Measurements from ENCODE around the gene CWH43. TPM values are rescaled to one million over a fixed set of nuclear protein-coding genes. Genes with fewer than 3 reads are reported as not detected.
"Not testable (repeated sequence)": the region's sequence is repeated elsewhere in the genome, so short reads cannot be mapped to it uniquely, and the experiment has no call there.

Gene CWH43
- total RNA-seq, result not detected
- long read RNA-seq, result 0 reads

- intact Hi-C loops (cut with DNase I), result no loop called here
- no peak for DNase-seq
- peak; percentile 27 for ATAC-seq (ENCODE audit: poor library complexity)
Observed at GRCh38 chr4:48985976-48986653, at the start of gene CWH43. TSS of gene CWH43 (plus strand) at chr4:48986275. CDS start at chr4:48986430, 155 bp downstream.

DNA sequence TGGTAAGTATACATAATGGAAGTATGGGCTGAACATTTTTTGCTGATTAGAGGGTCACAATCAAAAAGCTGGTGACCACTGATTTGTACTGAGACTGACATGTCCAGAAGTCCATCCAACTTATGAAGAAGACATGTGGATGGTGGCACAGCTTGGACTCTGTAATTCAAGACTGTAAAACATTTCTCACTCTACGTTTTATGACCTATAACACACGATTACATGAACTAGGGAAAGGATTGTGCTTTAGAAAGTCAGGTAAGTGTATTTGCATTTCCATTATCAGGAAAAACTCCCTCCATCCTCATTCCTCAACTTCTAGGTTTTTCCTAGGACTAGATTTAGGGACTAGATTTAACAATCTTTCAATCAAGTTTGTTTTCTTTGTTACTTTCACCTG is 49.0 kb upstream of the CWH43 start:
- intact Hi-C loops (cut with DNase I), result no loop called here
- ATAC-seq (ENCODE audit: poor library complexity), result no peak

GRCh38 chr4:48938831-48939230 is 47.2 kb upstream of the CWH43 start:
- no peak for ATAC-seq (ENCODE audit: poor library complexity)
- intact Hi-C loops (cut with DNase I), result no loop called here
- DNase-seq, result no peak

More for the DNA sequence above, 49.0 kb upstream of the CWH43 start:
- no peak for DNase-seq

DNA sequence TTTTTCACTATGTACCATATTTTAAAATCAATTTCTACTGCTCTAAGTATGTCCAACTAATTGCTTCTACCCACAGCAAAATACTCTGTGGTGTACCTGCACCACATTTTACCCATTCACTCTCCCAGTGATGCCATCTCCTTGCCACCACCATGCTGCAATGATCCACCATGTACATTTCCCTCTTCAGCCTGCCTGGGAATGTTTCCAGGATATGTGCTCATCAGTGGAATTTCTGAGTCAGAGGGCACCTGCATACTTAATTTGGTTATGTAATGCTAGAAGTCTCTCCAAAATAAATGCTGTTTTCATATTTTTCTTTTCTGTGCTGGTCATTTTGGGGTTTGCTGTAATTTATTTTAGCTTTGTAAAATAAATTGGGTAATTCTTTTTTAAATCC is 46.3 kb upstream of the CWH43 start:
- DNase-seq (no peak), ATAC-seq (ENCODE audit: poor library complexity) (no peak)
- intact Hi-C loops (cut with DNase I), result no loop called here

DNA sequence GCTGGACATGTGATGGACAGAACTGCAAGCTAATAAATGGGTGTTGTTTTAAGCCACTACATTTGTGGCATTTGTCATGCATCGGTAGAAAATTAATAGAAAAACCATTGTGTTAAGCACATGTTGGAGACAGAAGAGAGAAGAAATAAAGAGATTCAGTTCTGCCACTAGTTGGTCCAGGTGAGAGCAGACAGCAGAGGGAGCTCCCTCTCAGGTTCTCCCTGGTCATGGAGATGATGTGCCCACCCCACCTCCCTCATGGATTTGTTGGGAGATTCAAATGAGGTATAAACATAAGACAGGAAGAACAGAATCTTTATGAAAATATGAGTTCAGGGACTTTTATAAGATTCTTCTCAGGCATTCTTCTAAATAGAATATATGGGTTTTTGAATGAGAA is 42.7 kb upstream of the CWH43 start:
- ATAC-seq (ENCODE audit: poor library complexity) (no peak), DNase-seq (no peak)
- intact Hi-C loops (cut with DNase I), result no loop called here

- intact Hi-C loops (cut with DNase I), result no loop called here
- DNase-seq (no peak), ATAC-seq (ENCODE audit: poor library complexity) (no peak)
Observed at GRCh38 chr4:48944252-48944651, 41.8 kb upstream of the CWH43 start.

DNA sequence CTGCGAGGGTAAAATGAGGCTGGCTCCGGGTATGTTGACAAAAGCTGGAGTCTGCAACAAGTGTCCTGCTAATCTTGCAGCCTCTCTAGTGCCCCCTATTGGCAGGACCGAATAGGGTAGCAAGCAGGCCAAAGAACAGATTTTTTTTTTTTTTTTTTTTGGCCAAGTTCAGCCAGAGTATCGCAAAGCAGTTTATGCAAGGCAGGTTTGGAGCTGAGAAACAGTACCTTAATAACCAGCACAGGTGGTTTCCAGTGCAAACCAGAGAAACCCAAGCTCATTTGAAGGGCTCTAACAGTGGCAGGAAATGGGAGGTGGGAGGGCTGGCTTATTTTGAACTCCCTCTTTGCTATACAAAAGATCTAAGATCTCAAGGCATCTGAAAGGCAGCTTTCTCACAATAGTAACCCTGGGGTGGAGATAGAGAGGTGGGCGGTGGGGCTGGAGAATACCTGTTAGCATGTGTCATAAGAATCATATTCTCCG is 41.3 kb upstream of the CWH43 start:
- intact Hi-C loops (cut with DNase I), result no loop called here
- DNase-seq (no peak), ATAC-seq (ENCODE audit: poor library complexity) (no peak)

- ATAC-seq (ENCODE audit: poor library complexity), result no peak
- DNase-seq, result no peak
- intact Hi-C loops (cut with DNase I), result no loop called here
Observed at GRCh38 chr4:48945981-48946380, 40.1 kb upstream of the CWH43 start.

- no peak for ATAC-seq (ENCODE audit: poor library complexity)
- intact Hi-C loops (cut with DNase I), result no loop called here
- no peak for DNase-seq
Observed at GRCh38 chr4:48947731-48948130, 38.3 kb upstream of the CWH43 start.

- ATAC-seq (ENCODE audit: poor library complexity), result no peak
- intact Hi-C loops (cut with DNase I), result no loop called here
- DNase-seq, result no peak
Observed at GRCh38 chr4:48949086-48949485, 37.0 kb upstream of the CWH43 start.

- ATAC-seq (ENCODE audit: poor library complexity) (no peak), DNase-seq (no peak)
- intact Hi-C loops (cut with DNase I), result no loop called here
Observed at GRCh38 chr4:48949518-48950219, 36.4 kb upstream of the CWH43 start.

GRCh38 chr4:48954314-48954713 is 31.8 kb upstream of the CWH43 start:
- no peak for DNase-seq
- intact Hi-C loops (cut with DNase I), result no loop called here
- no peak for ATAC-seq (ENCODE audit: poor library complexity)

DNA sequence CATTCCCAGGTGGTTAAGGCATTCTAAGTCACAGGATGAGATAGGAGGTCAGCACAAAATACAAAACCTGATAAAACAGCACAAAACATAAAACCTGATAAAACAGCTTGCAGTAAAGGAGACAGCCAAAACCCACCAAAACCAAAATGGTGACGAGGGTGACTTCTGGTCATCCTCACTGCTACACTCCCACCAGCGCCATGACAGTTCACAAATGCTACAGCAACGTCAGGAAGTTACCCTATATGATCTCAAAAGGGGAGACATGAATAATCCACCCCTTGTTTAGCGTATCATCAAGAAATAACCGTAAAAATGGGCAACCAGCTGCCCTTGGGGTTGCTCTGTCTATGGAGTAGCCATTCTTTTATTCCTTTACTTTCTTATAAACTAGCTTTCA is 28.7 kb upstream of the CWH43 start:
- DNase-seq; intact Hi-C loops (cut with DNase I); ATAC-seq (ENCODE audit: poor library complexity): not testable (repeated sequence)

GRCh38 chr4:48958582-48958981 is 27.5 kb upstream of the CWH43 start:
- intact Hi-C loops (cut with DNase I), result no loop called here
- no peak for DNase-seq

DNA sequence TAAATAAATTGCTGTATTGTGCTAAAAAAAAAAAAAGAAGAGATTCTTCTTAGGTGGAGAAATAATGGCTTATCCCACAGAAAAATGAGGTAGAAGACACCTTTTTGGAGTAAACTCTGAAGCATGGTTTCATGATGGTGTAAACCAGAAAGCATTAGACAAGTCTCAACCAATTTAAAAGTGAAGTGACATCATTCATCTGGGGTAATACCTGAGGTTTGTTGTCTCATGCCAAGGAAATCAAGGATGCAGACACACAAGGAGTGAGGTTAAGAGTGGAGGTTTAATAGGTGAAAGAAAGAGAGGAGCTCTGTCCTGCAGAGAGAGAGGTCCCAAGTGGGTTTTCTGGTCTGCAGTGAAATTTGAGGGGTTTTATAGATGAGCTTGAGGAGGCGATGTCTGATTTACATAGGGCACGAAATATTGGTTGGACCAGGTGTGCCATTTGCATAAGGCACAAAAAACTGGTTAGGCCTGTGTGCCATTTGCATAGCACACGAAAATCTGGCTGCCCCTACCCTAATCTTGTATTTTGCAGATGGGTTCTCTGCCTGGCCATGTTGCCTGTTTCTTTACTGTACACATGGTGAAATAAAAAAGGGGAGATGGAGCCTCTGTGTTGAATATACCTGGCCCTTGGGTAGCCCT is 25.0 kb upstream of the CWH43 start:
- DNase-seq, result no peak
- intact Hi-C loops (cut with DNase I), result loop anchor here (5.0 to 10.0 kb wide), 2 partner anchors 384 to 516 kb away; no protein-coding TSS in a partner anchor
- ATAC-seq (ENCODE audit: poor library complexity), result no peak

More at GRCh38 chr4:48958582-48958981, 27.5 kb upstream of the CWH43 start:
- ATAC-seq (ENCODE audit: poor library complexity), result no peak

- ATAC-seq (ENCODE audit: poor library complexity) (no peak), DNase-seq (no peak)
- intact Hi-C loops (cut with DNase I), result loop anchor here (5.0 to 10.0 kb wide), 2 partner anchors 385 to 518 kb away; no protein-coding TSS in a partner anchor
Observed at GRCh38 chr4:48962636-48963035, 23.4 kb upstream of the CWH43 start.

DNA sequence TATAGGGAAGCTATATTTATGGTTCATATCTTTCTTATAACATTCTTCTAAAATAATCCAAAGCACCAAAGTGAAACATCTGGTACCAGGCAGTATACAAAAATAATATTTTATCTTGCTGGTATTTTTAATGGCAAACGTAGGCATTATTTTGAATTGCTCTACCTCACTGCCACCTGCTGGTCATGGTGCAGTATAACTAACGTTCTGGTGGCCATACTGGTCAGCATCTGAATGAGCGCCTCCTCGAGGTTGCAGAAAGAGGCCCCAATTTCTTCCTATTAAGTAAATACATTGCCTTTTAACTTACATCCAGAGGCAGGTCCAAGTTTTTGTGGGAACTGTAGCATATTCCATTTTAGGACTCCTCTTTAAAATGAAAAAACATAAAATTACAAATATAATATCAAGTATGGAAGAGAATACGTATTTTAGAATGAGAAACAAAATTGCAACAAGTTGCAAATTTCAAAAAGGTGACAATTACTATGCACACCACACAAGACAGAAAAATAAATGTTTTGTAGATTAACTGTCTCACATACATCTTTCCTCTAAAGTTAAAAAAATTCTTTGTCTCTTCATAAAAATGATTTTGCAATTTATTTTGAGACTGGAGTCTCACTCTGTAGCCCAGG is 22.9 kb upstream of the CWH43 start:
- peak; percentile 92 for ATAC-seq (ENCODE audit: poor library complexity)
- intact Hi-C loops (cut with DNase I), result loop anchor here (5.0 to 10.0 kb wide), 2 partner anchors 386 to 518 kb away; no protein-coding TSS in a partner anchor
- peak; percentile 49 for DNase-seq

- intact Hi-C loops (cut with DNase I), result loop anchor here (10.0 kb wide), 1 partner anchor 522 kb away; no protein-coding TSS in a partner anchor
- DNase-seq (no peak), ATAC-seq (ENCODE audit: poor library complexity) (no peak)
Observed at GRCh38 chr4:48967101-48967500, 19.0 kb upstream of the CWH43 start.

- intact Hi-C loops (cut with DNase I), result loop anchor here (10.0 kb wide), 1 partner anchor 523 kb away; no protein-coding TSS in a partner anchor
Observed at GRCh38 chr4:48967631-48968030, 18.4 kb upstream of the CWH43 start.

More at GRCh38 chr4:48967631-48968030, 18.4 kb upstream of the CWH43 start:
- DNase-seq, result no peak
- ATAC-seq (ENCODE audit: poor library complexity), result no peak

Measured in Right ventricle myocardium superior (tissue), 1 donor.